Measurements from ENCODE around the gene TRMT5. TPM values are rescaled to one million over a fixed set of nuclear protein-coding genes. Genes with fewer than 3 reads are reported as not detected.

TRMT5 gene
- total RNA-seq, 4 donors from 2014 or later: 5.9 to 13.9 (median 8.2) TPM

- H3K4me3 ChIP-seq (ENCODE audit: low read depth, poor library complexity, severe bottlenecking): no peak overlapping the region
- intact Hi-C loops (cut with DNase I; ENCODE audit: low total_unique reads): no loop called here
- no peak for DNase-seq (ENCODE audit: low spot score in 2 of 2)
- TF ChIP-seq POLR2A (IDR thresholded peaks at IDR 0.05) (no peak), CTCF (IDR thresholded peaks at IDR 0.05) (no peak)
- 68 to 70% methylated on average over 1 of the region's 1 CpG for WGBS, 2 donors
These were observed 49.7 kb downstream of the TRMT5 start for GRCh38 chr14:60931218-60931617.

GRCh38 chr14:60926002-60926401 is 54.9 kb downstream of the TRMT5 start:
- no peak for DNase-seq (ENCODE audit: low spot score in 2 of 2)
- 96 to 97% methylated on average over 3 of the region's 3 CpGs for WGBS, 2 donors
- TF ChIP-seq POLR2A (IDR thresholded peaks at IDR 0.05) (no peak), CTCF (IDR thresholded peaks at IDR 0.05) (no peak)
- H3K4me3 ChIP-seq (ENCODE audit: low read depth, poor library complexity, severe bottlenecking): no peak overlapping the region
- intact Hi-C loops (cut with DNase I; ENCODE audit: low total_unique reads): no loop called here

GRCh38 chr14:60925286-60925685 is 55.6 kb downstream of the TRMT5 start:
- intact Hi-C loops (cut with DNase I; ENCODE audit: low total_unique reads): no loop called here
- no peak for DNase-seq (ENCODE audit: low spot score in 2 of 2)
- WGBS, 2 donors: 80 to 87% methylated on average over 1 of the region's 1 CpG
- no peak overlapping the region for H3K4me3 ChIP-seq (ENCODE audit: low read depth, poor library complexity, severe bottlenecking)
- TF ChIP-seq CTCF (IDR thresholded peaks at IDR 0.05) (no peak), POLR2A (IDR thresholded peaks at IDR 0.05) (no peak)

GRCh38 chr14:60922050-60922449 is 58.8 kb downstream of the TRMT5 start:
- TF ChIP-seq CTCF (IDR thresholded peaks at IDR 0.05): no peak
- 82 to 85% methylated on average over 2 of the region's 2 CpGs for WGBS, 2 donors
- DNase-seq (ENCODE audit: low spot score in 2 of 2): no peak

More at GRCh38 chr14:60922050-60922449, 58.8 kb downstream of the TRMT5 start:
- H3K4me3 ChIP-seq (ENCODE audit: low read depth, poor library complexity, severe bottlenecking): no peak overlapping the region
- intact Hi-C loops (cut with DNase I; ENCODE audit: low total_unique reads): no loop called here

Other genes starting within 250 kb of the TRMT5 start
- 10 to 100 TPM in 2 of 4 donors, 1 to 10 TPM in 2; 8.4 to 25.4 (median 16.7) TPM for gene MNAT1, start 246.3 kb downstream of the TRMT5 start, total RNA-seq
- 10 to 100 TPM in 2 of 4 donors, 1 to 10 TPM in 2; 2.7 to 18.1 (median 9.1) TPM for gene SLC38A6, start 166 bp upstream of the TRMT5 start, total RNA-seq